ENCODE measurements around the gene CCR9.

The CCR9 gene

DNA sequence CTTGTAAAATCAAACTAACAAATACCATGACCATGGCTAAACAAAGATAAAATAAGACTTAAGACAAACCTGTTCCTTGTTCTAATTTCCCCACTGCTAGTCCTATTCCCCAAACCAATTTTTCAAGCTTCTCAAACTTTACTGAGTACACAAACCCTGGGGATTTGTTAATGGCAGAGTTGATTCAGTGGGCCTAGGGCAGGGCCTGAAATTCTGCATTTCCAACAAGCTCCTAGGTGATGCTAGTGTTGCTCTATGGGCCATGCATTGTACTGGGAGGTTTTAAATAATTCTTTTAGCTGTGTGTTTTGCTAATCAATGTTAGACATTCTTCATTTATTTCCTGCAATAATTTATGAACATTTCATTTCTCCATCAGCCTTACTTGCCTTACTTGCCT is 13.3 kb upstream of the CCR9 start:
- no peak overlapping the region for H3K4me3 ChIP-seq (ENCODE audit: low read depth, low read length)
- TF ChIP-seq, protein P1, sequence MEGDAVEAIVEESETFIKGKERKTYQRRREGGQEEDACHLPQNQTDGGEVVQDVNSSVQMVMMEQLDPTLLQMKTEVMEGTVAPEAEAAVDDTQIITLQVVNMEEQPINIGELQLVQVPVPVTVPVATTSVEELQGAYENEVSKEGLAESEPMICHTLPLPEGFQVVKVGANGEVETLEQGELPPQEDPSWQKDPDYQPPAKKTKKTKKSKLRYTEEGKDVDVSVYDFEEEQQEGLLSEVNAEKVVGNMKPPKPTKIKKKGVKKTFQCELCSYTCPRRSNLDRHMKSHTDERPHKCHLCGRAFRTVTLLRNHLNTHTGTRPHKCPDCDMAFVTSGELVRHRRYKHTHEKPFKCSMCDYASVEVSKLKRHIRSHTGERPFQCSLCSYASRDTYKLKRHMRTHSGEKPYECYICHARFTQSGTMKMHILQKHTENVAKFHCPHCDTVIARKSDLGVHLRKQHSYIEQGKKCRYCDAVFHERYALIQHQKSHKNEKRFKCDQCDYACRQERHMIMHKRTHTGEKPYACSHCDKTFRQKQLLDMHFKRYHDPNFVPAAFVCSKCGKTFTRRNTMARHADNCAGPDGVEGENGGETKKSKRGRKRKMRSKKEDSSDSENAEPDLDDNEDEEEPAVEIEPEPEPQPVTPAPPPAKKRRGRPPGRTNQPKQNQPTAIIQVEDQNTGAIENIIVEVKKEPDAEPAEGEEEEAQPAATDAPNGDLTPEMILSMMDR (IDR thresholded peaks at IDR 0.05; ENCODE audit: borderline replicate concordance, insufficient read depth, low read depth, low read length) = no peak

DNA sequence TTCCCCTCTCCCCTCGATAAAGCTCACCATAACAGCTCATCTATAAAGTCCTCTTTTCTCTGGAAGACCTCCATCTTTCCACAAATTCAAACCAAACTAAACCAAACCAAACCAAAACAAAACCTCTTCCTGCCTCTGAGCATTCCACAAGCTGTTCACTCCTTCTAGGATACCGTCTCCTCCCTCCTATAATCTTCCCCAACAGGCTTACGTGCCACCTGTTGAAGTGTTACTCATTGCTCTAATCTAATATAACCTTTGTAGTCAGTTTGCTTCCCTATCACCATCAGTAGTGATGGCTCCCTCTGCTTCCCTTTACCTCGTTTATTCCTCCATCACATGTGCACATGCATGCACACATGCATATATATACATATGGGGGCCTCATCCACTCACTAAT is 12.7 kb upstream of the CCR9 start:
- TF ChIP-seq, protein P1 (IDR thresholded peaks at IDR 0.05; ENCODE audit: borderline replicate concordance, insufficient read depth, low read depth, low read length) = no peak
- H3K4me3 ChIP-seq (ENCODE audit: low read depth, low read length) = no peak overlapping the region

DNA sequence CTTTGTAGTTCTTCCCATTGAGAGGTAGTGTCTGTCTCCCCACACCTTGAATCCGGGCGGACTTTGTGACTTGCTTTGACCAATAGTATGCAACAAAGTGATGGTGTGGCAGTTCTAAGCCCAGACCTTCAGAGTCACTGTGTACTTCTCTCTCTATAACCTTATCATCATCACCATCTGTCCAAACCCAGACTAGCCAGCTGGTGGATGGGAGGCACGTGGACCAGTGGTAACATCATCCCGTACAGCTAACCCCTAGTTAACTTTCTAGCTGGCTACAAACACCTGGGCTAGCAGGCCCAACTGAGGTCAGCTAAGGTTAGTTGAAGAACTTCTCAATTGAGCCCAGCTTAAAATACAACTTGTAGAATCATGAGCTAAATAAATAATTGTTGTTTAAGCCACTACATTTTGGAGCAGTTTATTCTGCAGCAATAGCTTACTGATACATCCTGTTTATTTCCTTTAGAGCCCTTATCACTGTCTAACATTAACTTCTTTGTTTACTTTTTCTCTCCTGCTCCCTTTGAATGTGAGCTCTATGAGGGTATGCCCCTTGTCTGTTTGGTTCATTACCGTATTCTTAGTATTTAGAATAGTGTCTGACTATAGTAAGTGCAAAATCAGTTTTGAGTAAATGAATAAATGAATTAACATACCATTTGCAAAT is 11.5 kb upstream of the CCR9 start:
- TF ChIP-seq, protein P1 (IDR thresholded peaks at IDR 0.05; ENCODE audit: borderline replicate concordance, insufficient read depth, low read depth, low read length) = no peak
- H3K4me3 ChIP-seq (ENCODE audit: low read depth, low read length) = no peak overlapping the region

DNA sequence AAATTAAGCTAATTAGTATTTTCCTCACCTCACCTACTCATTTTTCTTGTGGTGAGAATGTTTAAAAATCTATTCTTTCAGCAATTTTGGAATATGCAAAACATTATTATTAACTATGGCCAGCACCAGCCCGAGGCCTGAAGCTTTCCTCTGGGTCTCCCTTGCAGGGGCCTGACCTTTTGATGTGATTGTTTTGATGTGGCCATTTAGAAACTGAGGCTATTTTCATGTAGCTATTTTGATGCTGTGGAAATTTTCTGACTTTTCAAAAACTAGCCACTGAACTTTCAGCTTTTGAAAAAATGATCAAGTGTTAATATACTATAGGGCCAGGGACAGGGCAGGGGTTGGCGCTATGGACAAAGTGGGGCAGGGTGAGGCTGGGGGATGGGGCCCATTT is 8.2 kb upstream of the CCR9 start:
- no peak overlapping the region for H3K4me3 ChIP-seq (ENCODE audit: low read depth, low read length)
- TF ChIP-seq, protein P1 (IDR thresholded peaks at IDR 0.05; ENCODE audit: borderline replicate concordance, insufficient read depth, low read depth, low read length) = no peak

DNA sequence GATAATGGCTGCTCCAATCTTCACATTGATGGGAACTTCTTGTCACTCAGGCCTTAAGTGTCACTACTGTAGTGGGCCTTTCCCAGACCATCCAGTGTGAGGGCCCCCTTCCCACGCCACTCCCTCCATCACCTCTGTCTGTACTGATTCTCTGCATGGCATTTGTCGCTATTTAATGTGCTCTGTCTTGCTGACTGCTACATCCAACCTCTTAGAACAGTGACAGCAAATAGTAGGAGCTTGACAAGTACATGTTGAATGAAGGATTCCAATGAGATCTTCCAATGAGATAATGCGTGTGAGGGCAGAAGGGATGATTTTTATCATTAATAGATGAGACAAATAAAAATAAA is 5.6 kb upstream of the CCR9 start:
- no peak overlapping the region for H3K4me3 ChIP-seq (ENCODE audit: low read depth, low read length)
- TF ChIP-seq, protein P1 (IDR thresholded peaks at IDR 0.05; ENCODE audit: borderline replicate concordance, insufficient read depth, low read depth, low read length) = no peak

DNA sequence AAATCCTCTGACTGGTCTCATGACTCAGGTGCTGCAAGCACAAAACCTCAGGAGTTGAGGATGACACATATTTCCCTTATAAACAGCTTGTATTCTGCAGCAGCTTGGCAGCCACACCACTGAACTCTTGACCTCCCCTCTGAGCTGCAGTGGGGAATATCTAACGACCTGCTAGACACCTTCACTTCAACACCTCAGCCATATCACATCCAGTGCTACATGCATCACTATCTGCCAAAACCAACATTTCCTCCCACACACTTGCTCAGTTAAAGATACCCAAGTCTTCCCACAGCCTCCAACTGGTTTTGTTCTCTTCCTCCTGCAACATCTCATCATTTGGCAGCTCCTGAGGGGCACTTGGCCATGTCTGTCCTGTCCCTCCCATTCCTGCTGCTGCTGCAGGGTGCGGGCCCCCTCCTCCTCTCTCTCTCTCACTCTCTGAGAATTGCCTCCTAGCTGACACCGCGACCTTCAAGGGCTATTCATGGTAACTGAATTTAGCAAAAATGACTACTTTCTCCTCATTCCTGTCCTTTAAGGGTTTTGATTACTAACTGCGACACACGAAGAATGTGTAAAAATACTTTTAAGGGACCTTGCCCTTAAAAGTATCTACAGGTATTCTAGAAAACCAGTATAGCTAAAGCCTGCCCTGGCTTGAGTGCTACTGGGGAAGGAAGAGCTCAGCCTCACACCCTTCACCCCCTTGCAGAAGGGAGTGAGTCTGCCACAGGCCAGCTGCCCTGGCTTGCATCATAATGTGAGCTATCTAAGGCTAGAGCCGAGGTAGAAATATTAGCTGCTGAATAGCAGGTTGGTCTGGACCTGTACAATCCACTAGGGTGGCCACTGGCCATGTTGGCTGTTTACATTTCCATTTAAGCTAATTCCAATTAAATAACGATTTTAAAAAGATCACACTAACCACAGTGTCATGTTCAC is 5.0 kb upstream of the CCR9 start:
- no peak overlapping the region for H3K4me3 ChIP-seq (ENCODE audit: low read depth, low read length)
- TF ChIP-seq, protein P1 (IDR thresholded peaks at IDR 0.05; ENCODE audit: borderline replicate concordance, insufficient read depth, low read depth, low read length) = no peak

Data from GM12875 (cell line).